NCI-H146 treated with DMSO at 0.1 percent for 48 hours (cell line): ENCODE data around the gene TNS3.

Source experiments
- DNase-seq: peaks from one replicate; lab custom pipeline; 2025; ENCODE audit not compliant: unreplicated experiment; lab: John Stamatoyannopoulos, UW

Gene TNS3

GRCh38 chr7:47391726-47392125 is 190.2 kb downstream of the TNS3 start:
- DNase-seq = no peak

- no peak for DNase-seq
Observed at GRCh38 chr7:47390914-47391313, 191.0 kb downstream of the TNS3 start.

- DNase-seq = no peak
Observed at GRCh38 chr7:47389923-47390630, 191.8 kb downstream of the TNS3 start.

- DNase-seq = no peak
Observed at GRCh38 chr7:47389171-47389922, 192.6 kb downstream of the TNS3 start.

GRCh38 chr7:47387506-47387905 is 194.4 kb downstream of the TNS3 start:
- no peak for DNase-seq

- no peak for DNase-seq
Observed at GRCh38 chr7:47386273-47386835, 195.6 kb downstream of the TNS3 start.

- DNase-seq = no peak
Observed at GRCh38 chr7:47385536-47386125, 196.3 kb downstream of the TNS3 start.

GRCh38 chr7:47384755-47385535 is 197.0 kb downstream of the TNS3 start:
- no peak for DNase-seq

GRCh38 chr7:47383696-47384445 is 198.0 kb downstream of the TNS3 start:
- DNase-seq = no peak

GRCh38 chr7:47383072-47383471 is 198.8 kb downstream of the TNS3 start:
- no peak for DNase-seq

GRCh38 chr7:47382200-47382599 is 199.7 kb downstream of the TNS3 start:
- DNase-seq = peak; percentile 6

GRCh38 chr7:47381134-47381495 is 200.8 kb downstream of the TNS3 start:
- no peak for DNase-seq

GRCh38 chr7:47380325-47381133 is 201.4 kb downstream of the TNS3 start:
- no peak for DNase-seq

- DNase-seq = no peak
Observed at GRCh38 chr7:47379629-47380324, 202.1 kb downstream of the TNS3 start.

GRCh38 chr7:47378728-47379395 is 203.0 kb downstream of the TNS3 start:
- no peak for DNase-seq

- no peak for DNase-seq
Observed at GRCh38 chr7:47377741-47378140, 204.2 kb downstream of the TNS3 start.

- DNase-seq = no peak
Observed at GRCh38 chr7:47376991-47377616, 204.8 kb downstream of the TNS3 start.
